MM.1S (cell line): Measurements from ENCODE around the gene PAGE2B.

Source experiments
- CTCF ChIP-seq: fragments of 300-600 bp; sonication (generic); IDR thresholded peaks from 2 replicates; pipeline ENCODE4 v1.5.1; 2016; ENCODE audit warnings: antibody characterized with exemption, low read length, mixed read lengths
- EZH2 ChIP-seq: fragments of 300-600 bp; sonication (generic); optimal IDR thresholded peaks from 2 replicates; pipeline ENCODE3; 2017; ENCODE audit warnings: low read depth, mild to moderate bottlenecking, antibody characterized with exemption, low read length, mixed read lengths
- EZH2phosphoT487 ChIP-seq: fragments of 300-600 bp; sonication (generic); IDR thresholded peaks from 2 replicates; pipeline ENCODE4 v1.6.1; 2018; ENCODE audit warnings: antibody characterized with exemption, low read length

GRCh38 chrX:55026143-55026542 is 48.7 kb upstream of the PAGE2B start:
- TF ChIP-seq CTCF (no peak), EZH2 (no peak), EZH2phosphoT487 (no peak)
